ENCODE measurements around the gene ACTR3. TPM values are rescaled to one million over a fixed set of nuclear protein-coding genes. Genes with fewer than 3 reads are reported as not detected.

ACTR3 gene
- total RNA-seq, 1 donor from 2014 or later, result 252 TPM

- DNase-seq (ENCODE audit: extremely low read depth, low read depth, low spot score), result no peak
These were observed 102.2 kb downstream of the ACTR3 start for GRCh38 chr2:113992090-113992489.

GRCh38 chr2:113996671-113997594, 107.0 kb downstream of the ACTR3 start:
- DNase-seq (ENCODE audit: extremely low read depth, low read depth, low spot score), result no peak

GRCh38 chr2:114001152-114001551, 111.3 kb downstream of the ACTR3 start:
- no peak for DNase-seq (ENCODE audit: extremely low read depth, low read depth, low spot score)

- DNase-seq (ENCODE audit: extremely low read depth, low read depth, low spot score), result no peak
These were observed 112.0 kb downstream of the ACTR3 start for GRCh38 chr2:114001937-114002336.

GRCh38 chr2:114005110-114005783, 115.4 kb downstream of the ACTR3 start:
- DNase-seq (ENCODE audit: extremely low read depth, low read depth, low spot score), result no peak

- no peak for DNase-seq (ENCODE audit: extremely low read depth, low read depth, low spot score)
These were observed 116.6 kb downstream of the ACTR3 start for GRCh38 chr2:114006460-114006859.

GRCh38 chr2:114007436-114007835, 117.5 kb downstream of the ACTR3 start:
- DNase-seq (ENCODE audit: extremely low read depth, low read depth, low spot score), result no peak

- DNase-seq (ENCODE audit: extremely low read depth, low read depth, low spot score), result no peak
These were observed 118.8 kb downstream of the ACTR3 start for GRCh38 chr2:114008720-114009119.

GRCh38 chr2:114009205-114009944, 119.5 kb downstream of the ACTR3 start:
- no peak for DNase-seq (ENCODE audit: extremely low read depth, low read depth, low spot score)

GRCh38 chr2:114010001-114010400, 120.1 kb downstream of the ACTR3 start:
- no peak for DNase-seq (ENCODE audit: extremely low read depth, low read depth, low spot score)

- DNase-seq (ENCODE audit: extremely low read depth, low read depth, low spot score), result no peak
These were observed 121.8 kb downstream of the ACTR3 start for GRCh38 chr2:114011713-114012112.

Other genes with a start within 250 kb of the ACTR3 start
- 56.8 and 60.3 TPM in 2 replicates for gene SLC35F5, start 133.4 kb upstream of the ACTR3 start, total RNA-seq